A673 (cell line): ENCODE results near the gene PLCG2. TPM values are rescaled to one million over a fixed set of nuclear protein-coding genes. Genes with fewer than 3 reads are reported as not detected.

Experiments
- BruUV-seq: library from RNA; stranded (reverse); fragments of 400-500 nt; replicated peaks from 2 replicates; lab custom pipeline; 2021; lab: Mats Ljungman, UMichigan
- CTCF ChIA-PET: fragments of 300-600 bp; sonication (Branson Sonifier 250); formaldehyde crosslinking; loops from one replicate; lab custom pipeline; 2022; ENCODE audit warnings: antibody characterized with exemption; lab: Charles Lee
- POLR2A ChIA-PET: fragments of 300-600 bp; sonication (Branson Sonifier 250); formaldehyde crosslinking; loops from one replicate; lab custom pipeline; 2022; ENCODE audit warnings: antibody characterized with exemption; ENCODE audit not compliant: low non-redundant PET; lab: Charles Lee
- DNase-seq: peaks from one replicate; pipeline ENCODE4 v3.0.0-alpha.2; 2015; ENCODE audit warnings: low spot score
- H3K27ac ChIP-seq: fragments of 200-600 bp; sonication (generic); 2 replicates; pipeline ENCODE4 v1.5.1; 2016; ENCODE audit warnings: mixed run types, low read depth, mild to moderate bottlenecking, mixed read lengths, antibody characterized with exemption, low read length; ENCODE audit not compliant: poor library complexity, severe bottlenecking
- H3K27me3 ChIP-seq: fragments of 200-600 bp; sonication (generic); replicated peaks from 2 replicates; pipeline ENCODE4 v1.6.1; 2017; ENCODE audit warnings: mixed run types, low read depth, mild to moderate bottlenecking, mixed read lengths, antibody characterized with exemption, low read length; ENCODE audit not compliant: insufficient read depth, poor library complexity
- H3K36me3 ChIP-seq: fragments of 200-600 bp; sonication (generic); 2 replicates; pipeline ENCODE4 v1.6.1; 2016; ENCODE audit warnings: mixed run types, mild to moderate bottlenecking, mixed read lengths, antibody characterized with exemption, low read length; ENCODE audit not compliant: insufficient read depth, poor library complexity, severe bottlenecking
- H3K4me1 ChIP-seq: fragments of 200-600 bp; sonication (generic); 2 replicates; pipeline ENCODE4 v1.6.1; 2017; ENCODE audit warnings: mixed run types, mild to moderate bottlenecking, mixed read lengths, antibody characterized with exemption, low read length; ENCODE audit not compliant: insufficient read depth, poor library complexity, severe bottlenecking
- H3K4me3 ChIP-seq: fragments of 200-600 bp; sonication (generic); 2 replicates; pipeline ENCODE4 v1.5.1; 2016; ENCODE audit warnings: low read depth, mixed run types, mild to moderate bottlenecking, mixed read lengths, low read length; ENCODE audit not compliant: poor library complexity, severe bottlenecking
- H3K9me3 ChIP-seq: fragments of 200-600 bp; sonication (generic); 2 replicates; pipeline ENCODE4 v1.6.1; 2016; ENCODE audit warnings: mixed run types, low read depth, mild to moderate bottlenecking, mixed read lengths, antibody characterized with exemption, low read length; ENCODE audit not compliant: poor library complexity, severe bottlenecking
- CTCF ChIP-seq: fragments of 300-800, 200-600 bp; sonication (generic); conservative IDR thresholded peaks from 2 replicates; pipeline ENCODE4 v1.5.1; 2017; ENCODE audit warnings: low read depth, mild to moderate bottlenecking, antibody characterized with exemption, low read length, moderate library complexity, mixed read lengths
- EZH2 ChIP-seq: fragments of 200-600 bp; sonication (generic); IDR thresholded peaks from 2 replicates; pipeline ENCODE4 v1.6.1; 2017; ENCODE audit warnings: borderline replicate concordance, low read depth, mild to moderate bottlenecking, mixed read lengths, antibody characterized with exemption, low read length; ENCODE audit not compliant: poor library complexity, severe bottlenecking
- intact Hi-C: fragments of 100-400 bp; cut with micrococcal nuclease; formaldehyde crosslinking; loops from one replicate; pipeline ENCODE4 v1.10.0; 2022; ENCODE audit not compliant: unreplicated experiment
- total RNA-seq: library from RNA; stranded (reverse); gene quantifications from 2 replicates; pipeline ENCODE4 v1.2.3, GENCODE V29; 2021

PLCG2 gene
- total RNA-seq, 1 experiment from 2014 or later: 9.6 TPM

GRCh38 chr16:81804134-81804610 lies 25.1 kb downstream of the PLCG2 start:
- BruUV-seq: no TSS peak
- intact Hi-C loops: no loop called here
- Histone ChIP-seq H3K4me3 (no peak overlapping the region), H3K27me3 (no peaks in the 10 kb centered on the region), H3K36me3 (no peaks in the 10 kb centered on the region), H3K9me3 (no peaks in the 10 kb centered on the region), H3K27ac (no peak overlapping the region), H3K4me1 (peaks cover 2% of the 10 kb centered on the region)
- TF ChIP-seq CTCF (no peak), EZH2 (no peak)
- no peak for DNase-seq
- ChIA-PET POLR2A (no interaction called here), CTCF (interaction anchor here (0.5 kb wide), 1 partner anchor 54 kb away, joined by 4 read pairs; no protein-coding TSS in a partner anchor)

- Histone ChIP-seq H3K36me3 (no peaks in the 10 kb centered on the region), H3K4me3 (no peak overlapping the region), H3K27ac (no peak overlapping the region), H3K9me3 (no peaks in the 10 kb centered on the region), H3K4me1 (no peaks in the 10 kb centered on the region), H3K27me3 (no peaks in the 10 kb centered on the region)
- CTCF ChIA-PET: no interaction called here
- DNase-seq: no peak
- POLR2A ChIA-PET: no interaction called here
- no peak for TF ChIP-seq EZH2
- TF ChIP-seq CTCF: no peak
- intact Hi-C loops: no loop called here
- no TSS peak for BruUV-seq
These were observed 27.6 kb downstream of the PLCG2 start for GRCh38 chr16:81806696-81807095.

- BruUV-seq: no TSS peak
- Histone ChIP-seq H3K36me3 (no peaks in the 10 kb centered on the region), H3K27ac (no peak overlapping the region), H3K27me3 (no peaks in the 10 kb centered on the region), H3K4me1 (no peaks in the 10 kb centered on the region), H3K9me3 (no peaks in the 10 kb centered on the region), H3K4me3 (no peak overlapping the region)
- intact Hi-C loops: no loop called here
- TF ChIP-seq EZH2: no peak
- TF ChIP-seq CTCF: no peak
- POLR2A ChIA-PET: no interaction called here
- CTCF ChIA-PET: no interaction called here
- DNase-seq: no peak
These were observed 28.8 kb downstream of the PLCG2 start for GRCh38 chr16:81807767-81808358.
